H1 (cell line): ENCODE results near the gene PTEN. TPM values are rescaled to one million over a fixed set of nuclear protein-coding genes. Genes with fewer than 3 reads are reported as not detected.

Experiments used
- BRCA1 ChIP-seq: IDR thresholded peaks from 2 replicates; pipeline ENCODE4 v1.6.1; 2012; ENCODE audit warnings: low read depth, low read length, improper control_type of control experiment
- CHD1 ChIP-seq: IDR thresholded peaks from 2 replicates; pipeline ENCODE4 v1.6.1; 2012; ENCODE audit warnings: low read depth, low read length, improper control_type of control experiment
- CHD7 ChIP-seq: fragments of 300-600 bp; sonication (generic); IDR thresholded peaks from 2 replicates; pipeline ENCODE4 v1.7.1; 2012; ENCODE audit warnings: low read length, moderate library complexity, mild to moderate bottlenecking, inconsistent platforms; ENCODE audit not compliant: insufficient replicate concordance
- FOSL1 ChIP-seq: IDR thresholded peaks from 2 replicates; pipeline ENCODE4 v1.6.1; 2011; ENCODE audit warnings: mild to moderate bottlenecking, low read depth, low read length, moderate library complexity; ENCODE audit not compliant: insufficient read depth
- POU5F1 ChIP-seq: IDR thresholded peaks from 2 replicates; pipeline ENCODE4 v1.6.1; 2011; ENCODE audit warnings: low read depth, mild to moderate bottlenecking, low read length, moderate library complexity
- RAD21 ChIP-seq, 2 experiments: IDR thresholded peaks in 1 of 2; conservative IDR thresholded peaks in 1 of 2; 2 replicates each; pipeline ENCODE4 v1.6.1; 2011; ENCODE audit warnings: low read depth in 2 of 2, low read length in 2 of 2, improper control_type of control experiment in 1 of 2, inconsistent platforms in 1 of 2, mild to moderate bottlenecking in 1 of 2, moderate library complexity in 1 of 2
- SIX5 ChIP-seq: IDR thresholded peaks from 2 replicates; pipeline ENCODE4 v1.6.1; 2011; ENCODE audit warnings: mild to moderate bottlenecking, low read depth, low read length
- polyA plus RNA-seq, 7 experiments: library from polyadenylated mRNA; depleted of rRNA in 3 of 7; stranded (reverse) in 5 of 7; unstranded in 2 of 7; fragments of >200 nt in 5 of 7; fragments of 200-250 nt in 2 of 7; gene quantifications; 1 replicate in 5 of 7; 2 replicates in 1 of 7; 4 replicates in 1 of 7; pipeline versions ENCODE4 v1.2.1 to v1.2.3, GENCODE V29; 2011 to 2013; ENCODE audit warnings: missing spikeins in 2 of 7, mixed read lengths in 2 of 7
- total RNA-seq: library from RNA; stranded (reverse); fragmentation: NEBNext Ultra II Directional; extraction: Animal tissue kit (Norgen Biotek cat#: 25700); gene quantifications from 2 replicates; pipeline ENCODE4 v1.2.1, GENCODE V29; 2021
- TF ChIP-seq, protein P1 (sequence below): IDR thresholded peaks from 2 replicates; pipeline ENCODE4 v1.6.1; 2012; ENCODE audit warnings: inconsistent platforms
- TF ChIP-seq, protein P2 (sequence below): IDR thresholded peaks from 2 replicates; pipeline ENCODE4 v1.6.1; 2011; ENCODE audit warnings: low read length, improper control_type of control experiment

Gene PTEN
- total and polyA plus RNA-seq, 2 of the 8 experiments (the other 6 are each of a cell fraction or from before 2014, with no cell fraction given): 6.3 to 48.7 TPM

DNA sequence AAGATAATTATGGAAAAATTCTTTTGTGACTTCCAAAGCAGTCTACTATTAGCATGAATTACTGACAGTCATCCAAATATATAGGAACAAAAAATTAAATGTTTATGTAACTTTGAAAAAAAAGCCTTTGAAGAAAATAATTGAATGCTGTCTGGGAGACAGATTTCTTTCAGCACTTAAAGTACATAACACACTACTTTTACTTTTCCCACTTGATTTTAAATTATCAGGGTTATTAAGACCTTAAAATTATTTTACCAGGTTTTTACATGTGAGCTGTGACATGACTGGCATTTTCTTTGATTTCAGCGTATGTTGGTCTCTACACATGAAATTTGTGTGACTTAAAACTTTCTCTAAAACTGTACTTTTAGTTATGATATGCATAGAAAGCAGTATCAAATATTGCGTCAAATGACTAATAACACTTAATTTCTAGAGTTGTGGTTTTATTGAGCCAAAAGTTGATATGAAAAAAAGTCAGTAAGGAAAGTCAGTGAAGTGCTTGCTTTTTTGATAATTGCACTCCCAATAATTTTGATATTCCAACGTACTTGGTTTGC, 3.1 kb downstream of the PTEN start (continued):
- no peak for TF ChIP-seq CHD7
- no peak for TF ChIP-seq SIX5
- TF ChIP-seq, protein P1, sequence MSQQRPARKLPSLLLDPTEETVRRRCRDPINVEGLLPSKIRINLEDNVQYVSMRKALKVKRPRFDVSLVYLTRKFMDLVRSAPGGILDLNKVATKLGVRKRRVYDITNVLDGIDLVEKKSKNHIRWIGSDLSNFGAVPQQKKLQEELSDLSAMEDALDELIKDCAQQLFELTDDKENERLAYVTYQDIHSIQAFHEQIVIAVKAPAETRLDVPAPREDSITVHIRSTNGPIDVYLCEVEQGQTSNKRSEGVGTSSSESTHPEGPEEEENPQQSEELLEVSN: no peak
- TF ChIP-seq FOSL1: no peak
- no peak for TF ChIP-seq RAD21 (IDR thresholded peaks at IDR 0.05 in 1 of 2, conservative IDR thresholded peaks at IDR 0.05 in 1 of 2; ENCODE audit: low read depth in 2 of 2, low read length in 2 of 2)
- no peak for TF ChIP-seq CHD1
- TF ChIP-seq BRCA1: no peak
- TF ChIP-seq, protein P2, sequence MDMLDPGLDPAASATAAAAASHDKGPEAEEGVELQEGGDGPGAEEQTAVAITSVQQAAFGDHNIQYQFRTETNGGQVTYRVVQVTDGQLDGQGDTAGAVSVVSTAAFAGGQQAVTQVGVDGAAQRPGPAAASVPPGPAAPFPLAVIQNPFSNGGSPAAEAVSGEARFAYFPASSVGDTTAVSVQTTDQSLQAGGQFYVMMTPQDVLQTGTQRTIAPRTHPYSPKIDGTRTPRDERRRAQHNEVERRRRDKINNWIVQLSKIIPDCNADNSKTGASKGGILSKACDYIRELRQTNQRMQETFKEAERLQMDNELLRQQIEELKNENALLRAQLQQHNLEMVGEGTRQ: no peak
- TF ChIP-seq POU5F1: no peak
